ENCODE measurements around the gene COL2A1.
"Not testable (repeated sequence)": the region's sequence is repeated elsewhere in the genome, so short reads cannot be mapped to it uniquely, and the experiment has no call there.

Gene COL2A1

DNA sequence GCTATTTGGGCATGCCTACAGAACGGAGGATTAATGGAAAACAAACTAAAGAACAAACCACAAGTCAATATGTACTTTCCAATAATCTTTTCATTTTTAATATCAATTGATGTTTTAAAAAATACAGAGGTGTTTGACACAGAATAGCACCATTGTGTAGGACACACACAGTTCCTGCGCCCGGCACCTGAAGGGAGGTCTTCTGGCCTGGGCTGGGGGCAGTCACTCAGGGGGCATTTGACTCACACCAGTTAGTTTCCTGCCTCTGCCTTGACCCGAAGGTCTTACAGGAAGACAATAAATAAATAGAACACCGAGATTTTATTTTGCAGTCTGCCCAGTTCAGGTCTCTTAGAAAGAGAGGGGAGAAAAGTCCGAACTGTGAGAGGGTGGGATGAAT, 31.4 kb downstream of the COL2A1 start:
- no peak for DNase-seq

DNA sequence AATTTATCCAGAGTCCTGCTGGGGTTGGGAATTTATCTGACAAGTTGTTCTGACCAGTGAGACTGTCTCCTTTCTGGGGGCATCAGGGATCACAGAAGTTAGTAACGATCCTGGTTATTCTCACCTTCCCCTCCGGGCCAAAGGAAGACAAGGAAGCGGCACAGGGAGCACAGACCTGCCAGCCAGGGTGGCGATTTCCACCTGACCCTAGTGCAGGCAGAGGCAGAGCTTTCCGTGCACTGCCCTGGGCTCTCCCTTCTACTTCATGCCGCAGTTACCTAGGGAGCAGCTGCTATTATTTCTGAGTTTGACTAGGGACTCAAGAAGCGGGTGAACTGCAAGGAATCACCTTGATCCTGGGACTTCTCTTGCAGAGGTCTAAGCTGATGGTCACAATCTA, 33.4 kb downstream of the COL2A1 start:
- DNase-seq, result no peak

DNA sequence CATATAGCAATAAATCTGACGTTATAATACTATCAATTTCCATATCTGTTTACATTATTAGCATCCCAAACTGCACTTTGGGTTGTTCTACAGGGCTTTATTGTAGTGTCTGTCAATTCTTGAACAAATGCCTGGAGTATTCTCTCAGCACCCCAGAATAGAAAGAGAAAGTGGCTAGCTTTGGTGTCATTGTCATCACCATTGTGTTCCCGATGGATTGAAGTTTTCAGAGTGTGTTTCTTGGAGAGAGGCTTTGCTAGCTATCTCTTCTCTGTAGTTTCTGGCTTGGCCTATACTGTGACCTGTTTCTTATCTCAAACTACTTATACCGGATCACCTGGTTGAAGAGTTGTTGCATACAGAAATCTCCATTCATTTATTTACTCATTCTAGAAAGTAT, 34.4 kb downstream of the COL2A1 start:
- no peak for DNase-seq

DNA sequence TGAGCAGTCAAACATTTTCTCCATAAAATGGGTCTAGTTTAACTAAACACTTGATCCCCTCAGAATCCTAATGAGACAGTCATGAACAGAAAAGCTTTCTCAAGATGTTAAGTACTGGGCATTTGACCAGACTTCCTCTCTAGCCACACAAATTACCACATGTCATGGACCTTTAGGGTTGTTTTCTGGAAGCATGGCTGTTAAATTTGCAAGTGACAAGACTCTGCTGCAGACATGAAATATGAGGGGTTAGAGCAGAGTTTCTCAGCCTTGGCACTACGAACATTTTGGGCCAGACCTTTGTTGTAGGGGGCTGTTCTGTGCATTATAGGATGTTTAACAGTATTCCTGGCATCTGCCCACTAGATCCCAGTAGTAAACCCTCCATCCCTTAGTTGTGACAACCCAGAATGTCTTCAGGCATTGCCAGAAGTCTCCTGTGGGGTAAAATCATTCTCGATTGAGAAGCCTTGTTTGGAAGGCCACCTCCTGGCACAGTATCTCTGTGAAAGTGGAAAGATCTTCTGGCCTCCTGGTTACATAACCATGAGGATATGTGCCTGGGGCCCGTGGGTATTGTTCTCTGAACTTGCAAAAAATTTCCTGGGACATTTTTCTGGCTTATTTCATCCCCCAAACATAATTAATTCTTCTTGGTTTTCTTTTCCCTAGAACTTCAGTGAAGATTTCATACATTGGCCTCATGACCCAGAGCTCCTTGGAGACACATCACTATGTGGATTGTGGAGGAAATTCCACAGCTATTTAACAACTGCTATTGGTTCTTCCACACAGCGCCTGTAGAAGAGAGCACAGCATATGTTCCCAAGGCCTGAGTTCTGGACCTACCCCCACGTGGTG, 36.6 kb downstream of the COL2A1 start:
- no peak for DNase-seq

DNA sequence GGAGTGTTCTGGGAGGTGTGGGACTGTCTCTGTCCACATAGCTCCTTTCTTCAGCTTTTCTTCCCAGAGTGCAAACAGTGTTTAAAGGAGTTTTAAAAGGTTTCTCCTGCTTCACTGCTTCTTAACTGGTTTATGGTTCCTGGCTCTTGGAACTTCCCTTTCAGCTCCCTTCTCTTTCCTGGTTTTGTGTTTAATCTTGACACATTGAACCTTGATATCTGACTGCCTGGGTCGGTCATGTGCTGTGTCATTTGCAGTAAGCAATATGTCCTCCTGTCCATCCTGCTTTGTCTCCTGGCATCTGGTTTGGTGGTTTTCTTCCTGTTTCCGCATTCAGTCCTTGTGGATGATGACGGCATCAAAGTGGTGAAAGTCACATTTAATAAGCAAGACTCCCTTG, 38.7 kb downstream of the COL2A1 start:
- DNase-seq, result no peak

DNA sequence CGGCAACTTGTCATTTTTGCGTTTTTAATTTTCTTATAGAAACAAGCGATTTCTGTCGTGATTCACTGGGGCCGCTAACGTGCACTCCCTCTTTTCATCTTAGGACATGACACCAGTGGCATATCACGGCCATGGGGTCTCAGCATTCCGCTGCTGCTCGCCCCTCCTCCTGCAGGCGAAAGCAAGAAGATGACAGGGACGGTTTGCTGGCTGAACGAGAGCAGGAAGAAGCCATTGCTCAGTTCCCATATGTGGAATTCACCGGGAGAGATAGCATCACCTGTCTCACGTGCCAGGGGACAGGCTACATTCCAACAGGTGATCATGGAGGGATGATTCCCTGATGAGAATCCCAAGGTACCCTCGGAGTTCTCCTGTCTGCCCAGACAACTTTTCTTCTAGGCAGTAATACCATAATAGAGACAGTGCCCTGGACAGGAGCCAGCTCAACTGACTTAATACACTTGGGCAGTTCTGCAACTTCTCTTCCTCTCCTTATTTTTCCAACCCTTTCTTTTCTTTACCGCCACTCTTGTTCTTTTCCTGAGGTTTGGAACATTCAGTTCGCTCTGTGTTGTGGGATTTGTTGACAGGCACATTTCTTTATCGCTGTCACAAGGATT, 40.1 kb downstream of the COL2A1 start:
- DNase-seq, result no peak

DNA sequence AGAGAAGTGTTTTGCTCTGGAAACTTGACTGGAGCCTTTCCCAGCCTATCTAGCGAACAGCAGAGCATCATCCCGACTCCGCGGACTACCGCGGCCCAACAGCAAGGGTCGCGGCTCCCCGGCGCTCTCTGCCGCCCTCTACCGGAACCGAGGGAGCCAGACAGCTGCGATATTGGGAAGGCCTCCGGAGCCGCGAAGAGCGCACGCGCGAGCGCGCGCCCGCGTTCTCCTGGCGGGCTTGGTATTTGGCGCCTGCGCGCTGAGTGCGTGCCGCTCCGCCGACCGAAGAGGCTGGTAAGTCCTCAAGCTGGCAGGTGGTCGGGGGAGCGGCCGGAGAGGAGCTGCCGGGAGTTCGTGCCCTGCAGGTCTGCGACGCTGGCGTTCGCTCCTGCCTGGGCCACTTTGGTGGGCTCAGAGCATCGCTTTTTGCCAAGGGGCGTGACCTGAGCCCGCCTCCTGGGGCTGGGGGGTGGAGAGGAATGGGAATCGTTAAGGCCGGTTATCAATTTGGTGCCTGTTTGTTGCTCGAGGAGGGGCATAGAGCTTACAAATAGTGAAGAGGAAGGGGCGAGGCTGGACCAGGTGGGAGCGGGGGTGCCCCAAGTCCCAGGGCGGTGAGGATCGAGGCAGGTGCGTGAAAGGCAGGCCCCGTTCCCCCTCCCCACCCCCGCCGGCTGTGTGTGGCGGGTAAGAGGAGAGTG, 40.8 kb downstream of the COL2A1 start, which contains the start of gene TMEM106C:
TMEM106C (plus strand) TSS at position 257 of the 701 bp plus-strand sequence. CDS start 641 bp downstream, outside the sequence.
- DNase-seq, result peak; percentile 98

DNA sequence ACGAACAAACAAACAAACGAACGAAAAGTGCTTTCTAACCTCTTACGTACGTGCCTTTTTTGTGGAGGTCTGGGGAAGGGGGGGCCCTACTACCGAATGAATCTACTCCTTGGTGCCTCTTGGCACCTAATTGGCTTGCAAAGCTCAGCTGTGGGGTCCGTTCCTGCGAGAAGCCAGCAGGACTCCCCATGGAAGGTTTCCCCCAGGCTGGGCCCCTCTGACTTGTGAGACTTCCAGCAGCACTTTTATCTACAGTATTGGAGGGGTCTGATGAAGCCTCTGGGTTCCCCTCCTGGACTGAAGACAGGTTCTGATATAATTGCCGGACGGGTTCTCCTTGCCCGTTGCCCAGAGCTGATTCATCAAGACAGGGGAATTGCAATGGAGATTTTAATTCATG, 42.1 kb downstream of the COL2A1 start:
- DNase-seq, result no peak

DNA sequence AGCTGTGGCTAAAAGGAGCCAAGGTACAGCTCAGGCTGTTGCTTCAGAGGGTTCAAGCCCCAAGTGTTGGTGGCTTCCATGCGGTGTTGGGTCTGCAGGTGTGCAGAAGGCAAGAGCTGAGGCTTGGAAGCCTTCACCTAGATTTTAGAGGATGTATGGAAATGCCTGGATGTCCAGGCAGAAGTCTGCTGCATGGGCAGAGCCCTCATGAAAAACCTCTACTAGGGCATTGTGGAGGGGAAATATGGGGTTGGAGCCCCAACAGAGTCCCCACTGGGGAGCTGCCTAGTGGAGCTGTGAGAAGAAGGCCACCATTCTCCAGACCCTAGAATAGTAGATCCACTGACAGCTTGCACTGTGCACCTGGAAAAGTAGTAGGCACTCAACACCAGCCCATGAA, 46.6 kb downstream of the COL2A1 start:
- DNase-seq, result not testable (repeated sequence)

DNA sequence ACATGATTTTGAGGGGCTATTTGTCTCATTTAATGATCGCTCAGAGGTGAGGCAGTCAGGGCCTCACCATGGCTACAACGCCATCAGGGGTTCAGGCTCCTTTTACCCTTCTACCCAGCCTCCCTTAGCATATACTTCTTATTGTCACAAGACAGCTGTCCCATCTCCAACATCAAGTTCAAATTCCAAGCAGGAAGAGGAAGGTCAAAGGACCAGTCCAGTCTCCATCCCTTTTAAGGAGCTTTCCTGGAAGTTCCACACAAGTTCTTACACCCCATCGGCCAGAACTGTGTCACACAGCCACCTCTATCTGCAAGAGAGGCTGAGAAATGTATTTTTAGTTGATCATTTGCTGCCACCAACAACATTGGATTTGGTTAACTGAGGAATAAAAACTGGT, 49.2 kb downstream of the COL2A1 start:
- DNase-seq, result no peak

DNA sequence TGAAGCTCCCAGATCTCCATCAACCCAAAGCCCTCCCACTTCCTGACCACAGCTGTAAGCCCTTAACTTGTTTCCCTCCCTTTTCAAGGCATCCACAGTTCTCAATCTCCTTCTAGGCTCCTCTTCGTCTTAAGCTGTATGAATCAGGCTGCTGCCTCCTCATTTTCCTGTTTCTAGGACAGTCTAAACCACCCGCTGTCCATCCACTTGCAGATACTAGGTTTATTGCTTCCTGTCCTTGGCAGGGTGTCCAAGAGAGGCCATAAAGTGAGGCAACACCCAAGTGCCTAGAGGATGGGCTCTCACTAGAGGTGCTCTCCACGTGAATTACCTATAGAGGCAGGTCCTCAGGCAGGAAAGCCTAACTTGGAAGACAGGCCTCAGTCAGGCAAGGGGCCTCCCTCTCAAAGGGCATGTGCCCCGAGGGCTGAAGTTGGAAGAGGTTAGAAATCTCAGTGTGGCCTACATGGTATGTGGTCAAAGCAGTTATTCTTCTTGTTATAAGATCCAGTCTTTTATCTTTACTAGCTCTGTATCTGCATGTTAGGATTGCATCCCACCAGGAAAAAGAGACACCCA, 49.7 kb downstream of the COL2A1 start:
- no peak for DNase-seq

DNA sequence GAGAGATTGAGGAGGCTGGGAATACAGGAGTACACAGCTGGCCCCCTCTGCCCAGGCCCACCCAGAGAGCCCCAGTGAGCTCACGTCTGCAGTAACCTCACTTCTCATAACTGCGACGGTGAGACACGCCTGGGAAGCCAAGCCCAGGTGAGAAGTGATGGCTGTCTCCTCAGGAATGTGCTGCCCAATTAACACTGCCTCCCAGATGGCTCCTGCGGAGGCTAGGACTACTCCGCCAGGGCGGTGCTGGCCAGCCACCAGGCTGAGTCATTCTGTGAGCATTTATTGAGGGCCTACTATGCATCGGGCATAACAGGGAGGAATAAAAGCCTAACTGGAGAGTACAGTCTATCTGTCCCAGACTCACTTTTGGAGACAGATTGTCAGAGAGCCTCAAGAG, 50.2 kb downstream of the COL2A1 start:
- no peak for DNase-seq

DNA sequence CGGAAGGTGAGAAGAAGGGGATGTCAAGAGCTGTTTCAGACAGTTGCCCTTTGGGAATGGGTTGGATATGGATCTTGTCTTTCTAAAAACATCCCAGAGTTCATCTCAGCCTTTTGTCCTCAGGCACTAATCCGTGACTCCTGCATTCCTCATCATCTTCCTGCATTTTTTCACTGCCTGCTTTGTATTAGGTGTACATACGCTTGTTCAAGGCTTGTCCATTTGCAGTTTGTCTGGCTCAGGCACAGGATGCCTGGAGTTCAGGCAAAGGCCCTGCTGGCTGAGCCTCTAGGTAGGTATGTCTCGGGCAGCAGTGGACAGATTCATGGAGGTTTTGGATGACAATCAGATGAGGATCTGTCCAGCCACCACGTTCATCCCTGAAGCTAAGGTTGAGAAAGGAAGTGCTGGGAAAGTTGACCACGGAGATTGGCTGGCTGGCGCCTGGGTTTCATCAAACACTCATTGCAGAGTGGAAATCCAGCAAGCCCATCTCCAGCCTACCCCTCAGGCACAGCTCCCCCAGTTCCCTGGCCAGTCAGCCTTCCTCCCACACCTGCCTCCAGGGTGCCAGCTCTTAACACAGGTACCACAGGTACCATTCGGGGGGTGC, 53.3 kb downstream of the COL2A1 start:
- no peak for DNase-seq

DNA sequence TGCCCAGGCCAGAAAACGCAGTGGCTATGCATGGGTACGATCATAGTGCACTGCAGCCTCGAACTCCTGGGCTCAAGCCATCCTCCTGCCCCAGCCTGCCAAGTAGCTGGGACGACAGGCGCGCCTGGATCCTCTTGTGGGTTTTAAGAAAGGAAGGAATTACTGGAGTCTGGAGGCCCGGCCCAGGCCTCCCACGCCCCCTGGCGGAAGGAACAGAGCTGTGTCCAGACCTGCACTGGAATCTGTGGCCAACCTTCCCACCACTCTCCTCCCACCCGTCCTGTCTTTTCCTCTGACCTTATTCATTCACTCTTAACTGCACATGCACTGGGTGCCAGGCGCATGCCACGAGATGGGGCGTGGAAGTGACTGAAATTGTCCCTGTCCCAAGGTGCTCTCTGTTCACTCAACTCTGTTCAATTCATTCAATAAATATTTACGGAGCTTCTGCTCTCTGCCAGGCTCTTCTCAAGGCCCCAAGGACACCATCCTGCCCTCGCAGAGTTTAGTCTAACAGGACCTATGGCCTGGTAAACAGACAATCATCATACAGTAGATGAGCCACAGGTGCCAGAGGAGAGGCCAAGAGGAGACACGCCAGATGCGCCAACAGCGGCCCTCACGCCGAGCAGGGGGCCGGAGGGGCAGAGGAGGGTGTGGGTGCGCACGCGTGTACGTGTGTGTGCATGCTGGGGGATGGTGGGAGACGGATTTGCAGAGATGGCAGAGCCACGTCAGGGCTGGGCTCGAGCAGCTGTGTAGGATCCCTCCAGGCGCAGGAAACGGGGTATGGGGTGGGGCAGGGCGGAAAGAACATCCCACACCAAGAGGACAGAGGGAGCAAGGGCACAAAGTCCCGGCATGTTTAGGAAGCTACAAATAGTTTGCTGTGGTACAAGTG, 54.6 kb downstream of the COL2A1 start:
- DNase-seq, result peak; percentile 56

DNA sequence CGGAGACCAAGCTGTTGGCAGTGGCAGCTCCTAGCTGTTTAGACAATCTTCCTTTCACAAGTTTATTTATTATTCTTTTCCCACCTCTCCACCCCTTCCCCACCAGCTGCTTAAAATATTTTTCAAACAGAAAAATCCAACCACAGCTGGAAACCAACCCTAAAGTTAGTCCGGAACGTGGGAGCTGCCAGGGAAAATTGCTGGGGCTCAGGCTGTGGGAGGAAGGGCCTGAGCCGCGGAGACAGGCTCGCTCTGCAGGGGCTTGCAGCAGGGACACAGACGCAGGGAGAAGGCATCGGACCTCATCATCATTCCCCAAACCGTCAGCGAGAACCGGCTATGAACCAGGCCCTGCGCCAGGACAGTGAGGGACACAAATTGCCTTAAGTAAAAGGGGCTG, 56.9 kb downstream of the COL2A1 start:
- DNase-seq, result no peak

DNA sequence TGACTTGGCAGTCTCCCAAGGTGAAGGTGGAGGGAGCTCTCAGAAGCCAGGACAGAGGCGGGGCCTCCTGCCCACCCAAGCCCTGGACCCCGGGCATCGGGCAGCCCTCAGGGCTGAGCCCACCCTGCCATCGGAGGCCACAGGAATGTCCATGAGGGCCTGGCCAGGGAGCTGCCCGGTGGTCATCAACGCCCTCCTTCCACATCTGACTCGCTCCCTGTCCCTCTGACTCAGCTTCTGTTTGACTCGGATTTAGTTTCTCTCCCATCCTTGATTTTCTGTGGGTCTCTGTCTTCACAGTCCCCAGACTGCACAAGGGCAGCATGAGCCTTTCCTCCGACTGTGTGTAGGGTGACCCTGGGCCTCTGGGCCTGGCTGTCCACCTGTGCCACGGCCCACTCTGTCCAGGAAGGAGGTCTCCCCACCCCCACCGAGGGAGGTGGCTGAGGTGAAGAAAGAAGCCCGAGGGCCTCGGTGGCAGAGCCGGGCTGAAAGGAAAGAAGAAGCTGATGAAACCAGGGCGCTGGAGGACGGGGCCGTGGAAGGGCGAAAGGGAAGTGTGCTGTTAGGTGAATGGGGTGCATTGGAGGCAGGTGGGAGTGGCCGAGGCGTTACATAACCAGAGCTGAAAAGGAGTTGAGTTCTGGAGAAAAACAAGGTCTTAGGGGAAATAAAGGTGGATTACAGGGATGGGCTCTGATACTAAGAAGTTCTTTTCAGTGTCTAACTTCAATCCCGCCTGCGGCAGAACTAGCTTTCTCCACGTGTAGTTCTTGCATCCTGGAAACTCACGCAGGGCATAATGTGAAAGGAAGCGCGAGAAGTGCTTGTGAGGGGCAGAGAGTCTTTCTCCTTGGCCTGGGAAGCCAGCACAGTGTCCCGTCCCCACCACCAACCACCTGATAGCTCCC, 57.6 kb downstream of the COL2A1 start:
- no peak for DNase-seq

DNA sequence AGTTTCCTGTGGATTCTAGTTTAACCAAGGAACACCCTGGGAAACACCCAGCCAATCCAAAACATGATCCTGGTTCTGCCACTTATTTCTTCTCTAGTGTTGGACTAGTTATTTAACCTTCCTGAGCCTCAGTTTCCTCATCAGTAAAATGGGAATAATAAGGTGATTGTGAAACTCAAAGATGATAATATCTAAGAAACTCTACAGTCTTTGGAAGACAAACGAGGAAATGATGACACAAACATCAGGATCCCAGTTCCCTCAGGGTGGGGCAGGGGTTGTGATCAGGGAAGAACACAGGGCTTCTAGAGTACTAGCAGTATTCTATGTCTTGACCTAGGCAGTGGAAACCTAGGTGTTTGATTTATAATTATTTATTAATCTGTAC, 58.9 kb downstream of the COL2A1 start:
- DNase-seq, result no peak

DNA sequence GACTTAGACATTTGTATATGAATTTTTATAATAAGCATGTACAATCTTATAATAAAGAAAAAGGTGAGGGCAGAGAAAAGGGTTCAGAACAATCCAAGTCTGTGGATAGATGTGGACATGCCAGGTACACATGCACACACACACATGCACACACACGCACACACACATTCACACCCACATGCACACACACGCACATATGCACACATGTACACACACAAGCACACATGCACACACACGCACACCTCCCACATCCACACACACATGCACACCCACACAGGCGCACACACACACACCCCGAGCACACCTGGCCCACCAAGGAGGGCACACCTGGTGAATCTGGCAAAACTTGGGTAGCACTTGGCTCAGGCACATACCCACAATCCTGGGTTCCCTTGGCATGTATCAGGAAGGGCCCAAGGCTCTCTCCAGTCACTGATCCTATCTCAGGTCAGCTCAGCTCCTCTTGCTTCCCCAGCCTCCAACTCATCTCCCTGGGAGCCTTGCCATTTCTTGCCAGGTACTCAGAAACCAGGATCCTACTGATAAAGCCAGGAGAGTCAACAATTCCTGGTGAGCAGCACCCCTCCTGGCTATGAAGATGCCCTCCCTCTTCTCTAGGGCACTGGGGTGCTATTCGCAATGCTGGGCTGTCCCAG, 59.5 kb downstream of the COL2A1 start:
- no peak for DNase-seq

DNA sequence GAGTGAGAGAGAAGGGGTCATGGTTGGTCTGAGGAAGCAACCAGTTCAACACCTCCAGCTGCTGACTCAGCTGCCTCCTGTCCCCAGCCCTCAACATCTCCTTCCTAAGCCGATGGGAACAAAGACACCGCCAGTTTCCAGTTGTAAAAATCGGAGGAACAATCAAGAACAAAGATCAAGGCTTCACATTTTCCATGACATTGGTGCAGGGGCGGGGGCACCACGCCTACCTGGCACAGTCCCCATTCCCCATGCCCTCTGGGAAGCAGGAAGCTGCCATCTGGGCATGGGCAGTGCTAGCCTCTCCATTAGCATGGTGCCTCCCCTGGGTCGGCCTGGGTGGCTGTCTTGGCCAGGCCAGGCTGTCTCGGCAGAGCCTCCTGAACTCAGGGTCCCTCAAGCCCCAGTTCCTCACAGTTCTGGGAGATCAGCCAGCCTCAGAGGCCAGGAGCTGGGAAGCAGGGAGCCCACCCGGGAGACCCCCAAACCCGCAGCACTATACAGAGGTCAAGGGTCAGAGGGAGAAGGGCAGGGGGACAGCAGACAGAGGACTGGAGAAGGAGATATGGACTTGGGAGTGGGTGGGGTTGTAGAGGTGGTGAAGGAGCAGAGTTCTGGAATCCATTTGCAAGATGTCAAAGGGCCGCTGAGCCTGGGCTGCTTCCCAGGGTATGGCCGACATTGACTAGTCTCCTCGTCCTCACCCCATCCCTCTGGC, 60.5 kb downstream of the COL2A1 start:
- no peak for DNase-seq
